Measurements from ENCODE around the gene COL20A1.

COL20A1 gene

DNA sequence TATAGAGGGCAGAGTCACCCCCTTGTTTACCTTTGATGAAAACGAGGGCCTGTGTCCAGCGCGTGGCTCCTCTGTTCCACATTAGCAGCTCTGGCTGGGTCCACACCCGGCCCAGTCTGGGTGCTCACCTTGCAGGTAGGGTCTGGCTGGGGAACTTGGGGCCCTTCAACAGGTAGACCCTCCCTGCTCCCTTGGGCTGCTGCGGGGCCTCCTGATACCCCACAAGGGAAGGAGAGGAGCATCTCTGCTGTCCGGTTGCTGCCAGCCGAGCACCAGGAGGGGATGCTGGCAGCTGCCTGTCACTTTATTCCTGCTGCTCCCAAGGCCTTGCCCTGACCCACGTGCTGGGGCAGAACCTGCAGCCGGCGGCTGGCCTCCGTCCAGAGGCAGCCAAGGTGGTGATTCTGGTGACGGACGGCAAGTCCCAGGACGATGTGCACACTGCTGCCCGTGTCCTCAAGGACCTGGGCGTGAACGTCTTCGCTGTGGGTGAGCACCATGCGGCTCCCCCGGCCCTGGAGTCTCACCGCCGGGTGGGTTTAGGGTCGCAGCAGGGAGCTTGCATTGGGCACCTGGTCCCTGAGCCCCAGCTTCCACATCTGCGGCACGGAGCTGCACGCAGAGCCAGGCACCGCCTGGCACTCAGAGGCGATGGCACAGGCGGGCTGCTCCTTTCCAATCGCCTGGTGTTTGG is 15.4 kb downstream of the COL20A1 start:
- no peak for DNase-seq (ENCODE audit: low read depth)

DNA sequence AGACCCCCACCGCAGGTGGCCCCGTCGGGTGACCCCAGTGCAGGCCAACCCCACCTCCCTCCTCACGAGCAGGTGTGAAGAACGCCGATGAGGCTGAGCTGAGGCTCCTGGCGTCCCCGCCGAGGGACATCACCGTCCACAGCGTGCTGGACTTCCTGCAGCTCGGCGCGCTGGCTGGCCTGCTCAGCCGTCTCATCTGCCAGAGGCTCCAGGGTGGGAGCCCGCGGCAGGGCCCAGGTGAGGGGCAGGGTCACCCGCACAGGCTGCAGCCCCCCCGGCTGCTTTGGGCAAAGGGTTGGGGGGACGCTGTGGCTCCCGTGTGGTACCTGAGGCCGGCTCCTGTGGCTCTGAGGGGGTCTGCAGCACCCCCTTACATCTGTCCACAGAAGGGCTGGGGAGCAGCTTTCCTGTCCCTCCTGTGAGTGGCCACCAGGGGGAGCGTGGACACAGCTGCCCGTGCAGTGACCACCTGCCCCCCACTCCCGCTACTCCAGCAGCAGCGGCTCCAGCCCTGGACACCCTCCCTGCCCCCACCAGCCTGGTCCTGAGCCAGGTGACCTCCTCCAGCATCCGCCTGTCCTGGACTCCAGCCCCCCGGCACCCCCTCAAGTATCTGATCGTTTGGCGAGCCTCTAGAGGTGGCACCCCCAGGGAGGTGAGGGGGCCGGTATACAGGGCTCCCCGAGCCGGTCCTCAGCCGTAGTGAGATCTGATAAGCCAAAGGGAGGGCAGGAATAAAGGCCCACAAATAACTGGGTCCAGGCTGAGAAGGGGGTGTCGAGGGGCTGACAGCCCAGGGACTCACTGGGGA is 16.5 kb downstream of the COL20A1 start:
- DNase-seq (ENCODE audit: low read depth) = no peak

DNA sequence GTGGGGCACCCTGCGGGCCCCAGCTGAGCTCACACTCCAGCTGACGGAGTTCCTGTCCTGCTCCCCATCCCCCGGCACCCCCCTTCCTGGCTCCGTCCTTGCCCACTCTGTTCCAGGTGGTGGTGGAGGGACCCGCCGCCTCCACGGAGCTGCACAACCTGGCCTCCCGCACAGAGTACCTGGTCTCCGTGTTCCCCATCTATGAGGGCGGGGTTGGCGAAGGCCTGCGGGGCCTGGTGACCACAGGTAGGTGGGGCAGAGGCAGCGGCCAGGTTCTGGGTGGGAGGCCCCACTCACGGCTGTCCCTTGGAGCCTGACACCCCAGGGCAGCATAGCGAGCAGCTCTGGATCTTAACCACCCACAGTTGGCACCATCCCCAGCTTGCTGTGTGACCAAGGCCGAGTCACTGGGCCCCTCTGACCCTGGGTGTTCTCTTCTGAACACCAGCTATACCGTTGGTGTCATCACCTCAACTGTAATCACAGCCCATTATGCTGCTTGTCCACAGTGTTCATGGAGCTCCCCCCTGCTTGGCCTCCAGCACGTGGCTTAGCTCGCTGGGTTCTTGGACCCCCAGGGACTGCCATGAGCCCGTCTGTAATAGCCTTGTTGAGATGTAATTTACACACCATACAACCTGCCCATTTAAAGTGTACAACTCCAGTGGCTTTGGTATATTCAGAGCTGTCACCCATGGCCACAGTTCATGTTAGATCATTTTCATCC is 17.4 kb downstream of the COL20A1 start:
- DNase-seq (ENCODE audit: low read depth) = no peak

DNA sequence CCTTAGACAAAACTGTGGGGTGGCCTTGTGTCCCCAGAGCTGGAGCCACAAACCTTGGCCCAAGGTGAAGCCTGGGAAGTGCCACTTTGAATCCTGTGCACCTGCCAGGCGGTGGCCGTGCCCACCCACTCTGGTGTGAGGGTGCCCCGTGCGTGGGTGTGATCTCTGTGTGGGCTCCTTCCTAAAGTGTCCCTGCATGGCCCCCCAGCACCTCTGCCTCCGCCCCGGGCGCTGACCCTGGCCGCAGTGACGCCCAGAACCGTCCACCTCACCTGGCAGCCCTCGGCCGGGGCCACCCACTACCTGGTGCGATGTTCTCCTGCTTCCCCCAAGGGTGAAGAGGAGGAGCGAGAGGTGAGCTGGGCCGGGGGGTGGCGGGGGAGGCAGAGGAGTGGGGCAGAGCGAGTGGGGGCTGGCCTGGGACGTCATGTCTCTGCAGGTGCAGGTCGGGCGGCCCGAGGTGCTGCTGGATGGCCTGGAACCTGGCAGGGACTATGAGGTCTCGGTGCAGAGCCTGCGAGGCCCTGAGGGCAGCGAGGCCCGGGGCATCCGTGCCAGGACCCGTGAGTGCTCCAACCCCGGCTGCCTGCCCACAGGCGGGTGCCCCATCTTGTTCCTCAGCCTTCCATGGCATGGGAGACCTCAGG is 18.3 kb downstream of the COL20A1 start:
- DNase-seq (ENCODE audit: low read depth) = no peak

DNA sequence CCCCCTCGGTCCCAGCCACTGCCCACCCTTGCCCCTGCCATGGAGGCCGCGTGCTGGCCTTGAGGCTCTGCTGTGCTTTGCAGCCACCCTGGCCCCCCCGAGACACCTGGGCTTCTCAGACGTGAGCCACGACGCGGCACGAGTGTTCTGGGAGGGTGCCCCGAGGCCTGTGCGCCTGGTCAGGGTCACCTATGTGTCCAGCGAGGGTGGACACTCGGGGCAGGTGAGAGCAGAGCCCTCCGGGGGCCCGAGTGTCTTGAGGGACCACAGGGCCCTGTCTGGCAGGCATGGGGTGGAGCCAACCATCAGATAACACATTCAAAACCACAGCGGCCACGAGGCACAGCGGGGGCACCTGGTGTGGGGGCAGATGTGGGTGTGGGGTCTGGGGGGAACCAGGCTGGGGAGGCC is 18.9 kb downstream of the COL20A1 start:
- DNase-seq (ENCODE audit: low read depth) = no peak

DNA sequence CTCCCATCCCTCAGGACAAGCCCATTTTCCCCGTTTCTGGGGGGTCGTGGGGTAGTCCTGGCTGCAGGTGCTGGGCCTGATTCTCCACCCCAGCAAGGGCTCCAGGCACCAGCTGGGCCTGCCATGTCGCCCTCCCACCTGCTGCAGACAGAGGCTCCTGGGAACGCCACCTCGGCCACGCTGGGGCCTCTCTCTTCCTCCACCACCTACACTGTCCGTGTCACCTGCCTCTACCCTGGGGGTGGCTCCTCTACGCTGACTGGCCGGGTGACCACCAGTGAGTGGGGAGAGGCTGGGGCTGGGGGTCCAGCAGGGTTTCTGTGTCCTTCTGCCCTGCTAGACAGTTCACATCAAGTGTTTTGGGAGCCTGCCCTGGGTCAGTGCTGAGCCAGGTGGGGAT is 19.3 kb downstream of the COL20A1 start:
- DNase-seq (ENCODE audit: low read depth) = no peak

DNA sequence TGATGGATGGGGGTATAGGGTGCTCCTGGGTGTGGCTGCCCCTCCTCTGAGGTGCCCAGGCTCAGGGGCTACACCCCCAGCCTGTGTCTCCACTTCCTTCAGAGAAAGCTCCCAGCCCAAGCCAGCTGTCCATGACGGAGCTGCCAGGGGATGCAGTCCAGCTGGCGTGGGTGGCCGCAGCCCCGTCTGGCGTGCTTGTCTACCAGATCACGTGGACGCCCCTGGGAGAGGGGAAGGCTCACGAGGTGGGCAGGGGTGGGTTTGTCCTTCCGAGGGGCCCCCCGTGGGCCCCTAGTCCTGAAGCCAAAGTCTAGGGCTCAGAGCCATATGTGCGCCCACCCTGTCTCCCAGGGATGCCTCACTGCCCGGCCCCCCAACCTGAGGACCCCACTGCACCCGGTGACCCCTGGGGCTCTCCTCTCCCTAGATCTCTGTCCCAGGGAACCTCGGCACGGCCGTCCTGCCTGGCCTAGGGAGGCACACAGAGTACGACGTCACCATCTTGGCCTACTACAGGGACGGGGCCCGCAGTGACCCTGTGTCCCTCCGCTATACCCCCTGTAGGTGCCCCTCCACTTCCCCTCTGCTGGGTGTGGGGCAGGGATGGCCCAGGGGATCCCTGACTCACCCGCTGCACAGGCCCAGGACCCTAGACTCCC is 19.8 kb downstream of the COL20A1 start:
- no peak for DNase-seq (ENCODE audit: low read depth)

DNA sequence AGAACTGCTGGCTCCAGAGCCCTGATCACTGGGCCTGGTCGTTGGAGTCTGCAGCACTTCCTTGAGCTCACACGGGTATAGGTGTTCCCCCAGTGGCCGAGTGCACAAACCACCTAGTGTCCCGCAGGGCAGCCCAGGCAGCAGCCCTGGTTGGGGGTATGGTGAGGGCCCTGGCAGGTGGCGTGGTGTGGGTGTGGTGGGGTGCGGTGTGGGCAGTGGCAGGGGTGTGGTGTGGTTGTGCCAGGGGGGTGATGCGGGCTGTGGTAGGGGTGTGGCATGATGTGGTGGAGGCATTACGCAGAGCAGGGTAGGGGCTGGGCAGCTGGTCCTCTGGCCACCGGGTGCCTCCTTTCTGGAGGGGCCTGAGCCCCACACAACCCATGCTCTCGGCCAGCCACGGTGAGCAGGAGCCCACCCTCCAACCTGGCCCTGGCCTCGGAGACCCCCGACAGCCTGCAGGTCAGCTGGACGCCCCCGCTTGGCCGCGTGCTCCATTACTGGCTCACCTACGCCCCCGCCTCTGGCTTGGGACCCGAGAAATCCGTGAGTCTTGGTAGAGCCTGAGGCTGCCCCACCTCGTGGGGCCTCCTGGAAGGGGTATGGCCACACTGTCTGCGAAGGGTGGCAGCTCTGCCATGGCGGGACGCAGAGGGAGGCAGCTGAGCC is 20.5 kb downstream of the COL20A1 start:
- DNase-seq (ENCODE audit: low read depth) = no peak

DNA sequence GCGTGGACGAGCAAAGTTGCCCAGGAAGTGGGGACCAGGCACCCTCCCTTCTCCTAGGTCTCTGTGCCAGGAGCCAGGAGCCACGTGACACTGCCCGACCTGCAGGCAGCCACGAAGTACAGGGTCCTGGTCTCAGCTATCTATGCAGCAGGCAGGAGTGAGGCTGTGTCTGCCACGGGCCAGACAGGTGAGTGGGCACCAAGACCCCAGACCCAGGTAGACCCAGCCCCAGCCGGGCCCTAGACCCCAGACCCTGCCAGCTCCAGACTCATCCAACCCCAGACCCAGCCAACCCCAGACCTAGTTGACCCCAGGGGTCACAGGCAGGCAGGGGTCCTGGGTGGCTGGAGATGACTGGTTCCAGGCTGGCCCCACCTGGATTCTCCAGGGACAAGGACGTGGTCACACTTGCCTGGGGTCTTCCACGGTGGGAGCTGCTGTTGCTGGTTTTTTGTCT is 21.1 kb downstream of the COL20A1 start:
- no peak for DNase-seq (ENCODE audit: low read depth)

DNA sequence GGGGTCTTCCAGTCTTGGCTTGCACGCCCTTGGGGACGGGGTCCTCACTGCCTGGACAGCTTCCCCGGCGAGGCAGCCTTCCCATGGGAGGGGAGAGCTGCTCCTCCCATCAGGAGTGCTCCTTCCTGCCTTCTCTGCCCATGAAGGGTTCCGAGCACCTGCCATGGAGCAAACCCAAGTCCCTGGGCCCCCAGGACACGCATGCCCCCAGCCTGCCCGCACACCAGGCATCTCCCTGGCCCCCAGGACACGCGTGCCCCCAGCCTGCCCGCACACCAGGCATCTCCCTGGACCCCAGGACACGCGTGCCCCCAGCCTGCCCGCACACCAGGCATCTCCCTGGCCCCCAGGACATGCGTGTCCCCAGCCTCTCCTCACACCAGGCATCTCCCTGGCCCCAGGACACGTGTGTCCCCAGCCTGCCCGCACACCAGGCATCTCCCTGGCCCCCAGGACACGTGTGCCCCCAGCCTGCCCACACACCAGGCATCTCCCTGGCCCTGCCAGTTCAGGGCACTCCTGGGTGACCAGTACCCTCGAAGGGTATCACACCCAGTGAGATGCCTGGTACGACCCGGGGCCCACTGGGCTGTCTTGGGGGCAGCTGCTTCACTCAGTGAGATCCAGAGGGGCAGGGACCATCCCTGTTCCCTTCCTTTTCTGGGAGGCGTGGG is 21.7 kb downstream of the COL20A1 start:
- no peak for DNase-seq (ENCODE audit: low read depth)

DNA sequence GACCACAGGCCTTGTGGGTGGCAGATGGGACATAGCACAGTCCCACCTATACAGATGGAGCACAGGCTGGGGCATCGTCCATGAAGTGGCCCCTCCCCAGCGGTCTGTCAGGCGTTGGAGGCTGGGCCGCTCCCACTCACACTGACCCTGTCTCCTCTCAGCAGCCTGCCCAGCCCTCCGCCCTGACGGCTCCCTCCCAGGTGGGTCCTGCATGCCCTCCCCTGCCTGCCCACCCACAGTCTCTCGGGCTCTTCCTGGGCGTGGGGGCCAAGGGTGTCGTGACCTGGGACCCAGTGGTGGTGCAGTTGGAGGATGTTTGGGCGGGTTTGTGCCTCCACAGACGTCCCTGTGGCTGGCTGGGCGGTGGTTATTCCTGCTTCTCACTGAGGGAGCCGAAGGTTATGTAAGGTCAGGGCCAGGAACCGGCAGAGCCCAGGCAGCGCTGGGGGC is 22.3 kb downstream of the COL20A1 start:
- DNase-seq (ENCODE audit: low read depth) = no peak

DNA sequence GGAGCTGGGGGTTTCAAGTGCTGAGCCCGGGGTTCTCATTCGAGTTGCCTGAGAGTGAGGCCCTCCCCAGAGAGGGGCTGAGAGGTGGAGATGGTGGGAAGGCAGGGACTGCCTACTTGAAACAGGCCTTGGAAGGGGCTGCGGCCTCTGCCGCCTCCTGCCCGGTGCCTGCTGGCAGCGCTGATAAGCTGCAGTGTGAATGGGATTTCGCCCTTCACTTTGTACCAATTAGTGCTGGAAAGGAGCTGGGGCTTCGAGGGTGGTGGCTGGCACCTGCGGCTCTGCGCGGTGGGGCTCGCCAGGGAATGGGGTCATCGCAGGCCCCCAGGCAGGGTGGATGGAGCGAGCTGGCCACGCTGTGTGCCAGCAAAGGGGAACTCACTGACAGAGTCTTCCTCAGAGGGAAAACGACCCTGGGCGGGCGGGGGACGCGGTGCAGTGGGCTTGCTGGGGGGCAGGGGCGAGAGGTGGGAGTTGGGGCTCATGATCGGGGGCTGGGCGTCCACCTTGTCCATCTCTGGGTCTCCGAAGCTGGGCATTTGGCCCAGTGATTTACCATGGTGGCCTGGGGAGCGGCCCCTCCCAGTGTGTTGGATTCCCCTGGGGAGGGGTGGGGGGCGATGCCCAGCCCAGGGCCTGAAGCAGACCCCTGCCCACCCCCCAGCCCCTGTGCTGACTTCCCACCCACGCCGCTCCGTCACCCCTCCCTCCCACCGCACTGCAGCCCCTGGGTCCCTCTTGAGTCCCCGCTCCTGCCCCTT is 22.9 kb downstream of the COL20A1 start:
- no peak for DNase-seq (ENCODE audit: low read depth)

DNA sequence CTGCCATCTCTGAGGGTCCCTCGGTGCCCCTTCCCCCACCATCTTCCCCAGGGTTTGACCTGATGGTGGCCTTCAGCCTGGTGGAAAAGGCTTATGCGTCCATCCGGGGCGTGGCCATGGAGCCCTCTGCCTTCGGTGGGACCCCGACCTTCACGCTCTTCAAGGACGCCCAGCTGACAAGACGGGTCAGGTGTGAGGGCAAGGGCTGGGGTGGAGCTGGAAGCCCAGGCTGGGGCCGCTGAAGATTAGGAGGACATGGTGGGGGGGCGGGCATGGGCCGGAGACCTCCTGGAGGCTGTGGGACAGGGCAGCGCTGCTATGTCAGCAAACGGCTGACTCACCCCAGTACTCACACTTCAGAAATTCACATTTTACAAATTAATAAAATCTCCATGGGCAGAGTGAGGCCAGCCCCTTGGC is 23.5 kb downstream of the COL20A1 start:
- DNase-seq (ENCODE audit: low read depth) = no peak

DNA sequence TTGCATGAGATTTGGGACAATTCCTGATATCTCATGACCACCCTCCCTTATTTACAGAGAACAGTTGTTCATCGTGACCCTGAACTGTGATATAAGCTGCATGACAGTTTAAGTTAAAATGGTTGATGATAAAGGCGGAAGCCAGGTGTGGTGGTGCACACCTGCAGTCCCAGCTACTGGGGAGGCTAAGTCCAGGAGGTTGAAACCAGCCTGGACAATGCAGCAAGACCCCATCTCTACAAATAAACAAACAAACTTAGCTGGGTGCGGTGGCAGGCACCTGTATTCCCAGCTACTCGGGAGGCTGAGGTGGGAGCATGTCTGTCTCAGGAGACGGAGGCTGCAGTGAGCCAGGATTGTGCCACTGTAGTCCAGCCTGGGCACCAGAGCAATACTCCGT is 24.1 kb downstream of the COL20A1 start:
- DNase-seq (ENCODE audit: low read depth) = no peak

DNA sequence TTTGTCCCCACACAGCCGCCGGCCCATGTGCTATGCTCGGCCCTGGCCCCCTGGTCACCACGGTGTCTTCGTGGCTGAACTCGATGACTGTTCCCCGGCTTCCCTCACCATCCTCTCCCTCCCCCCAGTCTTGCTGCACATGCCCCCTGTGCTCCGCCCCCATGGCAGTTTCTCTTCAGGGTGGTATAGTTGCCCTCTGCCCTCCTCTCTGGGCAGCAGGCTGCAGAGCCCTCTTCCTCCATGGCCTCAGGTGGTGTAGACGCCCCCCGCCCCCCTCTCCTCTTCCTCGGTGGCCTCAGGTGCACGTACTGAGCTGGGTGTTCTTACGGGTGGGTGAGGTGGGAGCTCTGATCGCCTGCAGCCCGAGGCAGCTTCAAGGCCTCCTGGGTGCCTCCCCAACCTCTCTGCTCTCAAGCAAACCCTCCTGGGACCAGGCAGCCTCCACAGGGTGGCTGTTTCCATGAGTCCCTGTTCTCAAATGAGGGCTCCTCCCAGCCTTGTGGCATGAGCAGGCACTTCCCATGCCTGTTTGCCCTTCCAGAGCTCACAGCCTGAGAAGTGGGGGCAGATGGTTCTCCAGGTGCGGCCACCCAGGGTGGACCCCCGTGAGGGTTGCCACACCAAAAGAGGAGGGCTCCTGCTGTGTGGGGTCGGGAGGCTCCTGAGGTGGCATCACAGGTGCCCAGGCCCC is 24.8 kb downstream of the COL20A1 start:
- DNase-seq (ENCODE audit: low read depth) = no peak

DNA sequence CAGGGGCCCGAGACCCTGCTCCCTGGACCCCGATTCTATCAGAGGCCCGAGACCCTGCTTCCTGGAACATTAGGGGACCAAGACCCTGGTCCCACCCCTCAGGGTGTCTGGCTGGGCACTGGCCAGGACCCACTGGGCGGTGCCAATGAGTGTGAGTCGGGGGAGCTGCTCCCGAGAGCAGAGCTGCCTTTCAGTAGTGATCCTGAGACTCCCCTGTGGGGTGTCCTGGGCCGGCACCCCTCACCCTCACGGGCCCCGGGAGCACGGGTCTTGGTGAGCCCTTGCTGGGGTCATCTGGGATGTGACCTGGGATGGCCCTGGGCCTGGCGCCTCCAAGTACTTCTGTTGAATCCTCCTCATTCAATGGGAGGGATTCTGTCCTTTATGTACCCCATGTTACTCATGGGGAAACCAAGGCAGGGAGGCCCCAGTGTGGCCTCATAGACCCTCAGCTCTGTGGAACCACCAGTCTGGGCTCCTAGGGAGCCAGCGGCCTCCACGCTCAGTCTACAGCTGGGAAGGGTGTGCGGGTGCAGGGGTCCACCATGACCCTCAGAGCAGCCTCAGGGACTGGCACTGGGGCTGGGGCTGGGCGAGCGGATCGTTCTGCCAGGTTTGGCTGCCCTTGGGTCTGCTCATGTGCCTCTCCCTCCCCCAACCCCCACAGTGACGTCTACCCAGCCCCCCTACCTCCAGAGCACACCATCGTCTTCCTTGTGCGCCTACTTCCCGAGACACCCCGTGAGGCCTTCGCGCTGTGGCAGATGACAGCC is 25.6 kb downstream of the COL20A1 start:
- no peak for DNase-seq (ENCODE audit: low read depth)

DNA sequence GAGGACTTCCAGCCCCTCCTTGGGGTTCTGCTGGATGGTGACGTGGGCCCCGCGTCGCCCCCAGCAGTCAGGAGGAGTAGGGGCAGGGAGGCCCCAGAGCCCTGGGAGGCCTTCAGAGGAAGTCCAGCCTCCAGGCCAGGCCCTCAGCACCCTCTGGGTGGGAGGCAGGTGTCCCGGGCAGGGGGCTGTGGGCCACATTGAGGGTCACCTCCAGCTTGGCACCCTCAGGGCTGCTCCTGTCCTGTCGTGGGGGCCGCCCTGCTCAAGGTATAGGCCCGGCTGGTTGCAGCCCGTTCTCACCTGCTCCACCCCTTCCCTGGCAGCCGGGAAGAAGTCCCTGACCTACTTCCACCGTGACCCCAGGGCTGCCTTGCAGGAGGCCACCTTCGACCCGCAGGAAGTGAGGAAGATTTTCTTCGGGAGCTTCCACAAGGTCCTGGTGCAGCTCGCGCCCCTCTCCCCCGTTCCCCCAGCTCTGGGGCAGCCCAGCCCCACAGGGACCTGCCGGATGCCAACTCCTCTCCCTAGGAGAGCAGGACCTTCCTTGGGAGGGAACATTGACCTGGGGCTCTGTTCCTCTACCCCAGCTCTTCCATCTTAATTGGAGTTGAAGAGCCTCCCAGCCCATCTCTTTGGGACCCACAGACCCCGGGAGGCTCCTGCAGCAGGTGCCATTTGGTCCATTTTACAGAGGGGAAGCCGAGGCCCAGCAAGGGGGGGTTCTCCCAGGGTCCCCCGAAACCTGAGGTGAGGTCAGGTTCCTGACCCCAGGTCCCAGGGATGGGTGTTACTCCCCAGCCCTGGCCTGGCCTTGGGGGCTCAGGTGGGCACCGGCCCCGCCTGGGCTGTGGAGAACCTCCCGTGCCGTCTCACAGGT is 26.4 kb downstream of the COL20A1 start:
- no peak for DNase-seq (ENCODE audit: low read depth)

Measured in HS-27A (cell line).